Activated CD4-positive, alpha-beta memory T cell treated with anti-CD3 and anti-CD28 coated beads for 36 hours (primary cell): ENCODE results near the gene STMN3. TPM values are rescaled to one million over a fixed set of nuclear protein-coding genes. Genes with fewer than 3 reads are reported as not detected.

Source experiments
- CTCF ChIA-PET: fragments of 350-600 bp; sonication (Branson Sonifier 250); formaldehyde crosslinking; loops from one replicate; lab custom pipeline; 2021; ENCODE audit warnings: antibody characterized with exemption, inconsistent platforms; lab: Charles Lee
- POLR2A ChIA-PET: fragments of 350-600 bp; sonication (Branson Sonifier 250); formaldehyde crosslinking; loops from one replicate; lab custom pipeline; 2021; ENCODE audit warnings: antibody characterized with exemption; lab: Charles Lee
- DNase-seq: peaks from one replicate; pipeline ENCODE4 v3.0.0-alpha.2; 2020
- H3K27ac Mint-ChIP-seq: one replicate; pipeline ENCODE4 v1.8.0; 2021; ENCODE audit warnings: mixed read lengths
- H3K27me3 Mint-ChIP-seq: one replicate; pipeline ENCODE4 v1.8.0; 2021; ENCODE audit warnings: mixed read lengths
- H3K36me3 Mint-ChIP-seq: one replicate; pipeline ENCODE4 v1.8.0; 2021; ENCODE audit warnings: mixed read lengths
- H3K4me1 Mint-ChIP-seq: one replicate; pipeline ENCODE4 v1.8.0; 2021; ENCODE audit warnings: low read depth, mixed read lengths
- H3K4me3 Mint-ChIP-seq: one replicate; pipeline ENCODE4 v1.8.0; 2021; ENCODE audit warnings: mild to moderate bottlenecking, mixed read lengths
- H3K9me3 Mint-ChIP-seq: one replicate; pipeline ENCODE4 v1.8.0; 2021; ENCODE audit warnings: mixed read lengths
- intact Hi-C: fragments of 100-400 bp; cut with micrococcal nuclease; formaldehyde crosslinking; loops from one replicate; pipeline ENCODE4 v1.15.1; 2023
- total RNA-seq, 2 experiments: library from RNA; stranded (reverse); gene quantifications; one replicate each; pipeline ENCODE4 v1.2.3, GENCODE V29; 2021

Gene STMN3
- total RNA-seq, 2 experiments from 2014 or later = 17.3 to 18.0 TPM

- Mint-ChIP-seq H3K4me3 (no peak overlapping the region), H3K4me1 (peaks cover 13% of the 10 kb centered on the region), H3K27ac (no peak overlapping the region), H3K36me3 (peaks cover 13% of the 10 kb centered on the region), H3K27me3 (no peaks in the 10 kb centered on the region), H3K9me3 (no peaks in the 10 kb centered on the region)
- POLR2A ChIA-PET = no interaction called here
- intact Hi-C loops = no loop called here
- DNase-seq = no peak
- CTCF ChIA-PET = no interaction called here
These were observed 37.0 kb upstream of the STMN3 start for GRCh38 chr20:63690003-63690897.

GRCh38 chr20:63689046-63690002 is 36.1 kb upstream of the STMN3 start:
- DNase-seq = no peak
- no peak overlapping the region for H3K27ac Mint-ChIP-seq
- peaks cover 15% of the 10 kb centered on the region for H3K36me3 Mint-ChIP-seq
- ChIA-PET POLR2A (interaction anchor here (1.1 to 1.5 kb wide), 2 partner anchors 10 to 12 kb away, joined by 3 read pairs; no protein-coding TSS in a partner anchor), CTCF (no interaction called here)
- H3K4me1 Mint-ChIP-seq = peaks cover 15% of the 10 kb centered on the region
- no peaks in the 10 kb centered on the region for H3K9me3 Mint-ChIP-seq
- no peak overlapping the region for H3K4me3 Mint-ChIP-seq
- intact Hi-C loops = no loop called here
- no peaks in the 10 kb centered on the region for H3K27me3 Mint-ChIP-seq

GRCh38 chr20:63688228-63689045 is 35.2 kb upstream of the STMN3 start:
- Mint-ChIP-seq H3K4me3 (no peak overlapping the region), H3K9me3 (no peaks in the 10 kb centered on the region), H3K36me3 (peaks cover 9% of the 10 kb centered on the region), H3K27me3 (no peaks in the 10 kb centered on the region), H3K27ac (no peak overlapping the region), H3K4me1 (peaks cover 12% of the 10 kb centered on the region)
- CTCF ChIA-PET = no interaction called here
- no peak for DNase-seq
- POLR2A ChIA-PET = interaction anchor here (1.1 to 1.5 kb wide), 2 partner anchors 10 to 13 kb away, joined by 3 read pairs; no protein-coding TSS in a partner anchor
- intact Hi-C loops = no loop called here

GRCh38 chr20:63687419-63688178 is 34.4 kb upstream of the STMN3 start:
- H3K27me3 Mint-ChIP-seq = no peaks in the 10 kb centered on the region
- intact Hi-C loops = no loop called here
- POLR2A ChIA-PET = interaction anchor here (1.0 to 1.9 kb wide), 2 partner anchors 9 to 11 kb away, joined by 3 to 8 read pairs; partner anchors contain the start of gene TNFRSF6B
- H3K36me3 Mint-ChIP-seq = peaks cover 6% of the 10 kb centered on the region
- H3K27ac Mint-ChIP-seq = no peak overlapping the region
- H3K9me3 Mint-ChIP-seq = no peaks in the 10 kb centered on the region
- no peak for DNase-seq
- H3K4me3 Mint-ChIP-seq = no peak overlapping the region
- H3K4me1 Mint-ChIP-seq = peaks cover 13% of the 10 kb centered on the region
- CTCF ChIA-PET = interaction anchor here (0.7 to 1.5 kb wide), 3 partner anchors 11 to 63 kb away, joined by 3 to 5 read pairs (median 3); no protein-coding TSS in a partner anchor

GRCh38 chr20:63686492-63687321 is 33.5 kb upstream of the STMN3 start:
- no peaks in the 10 kb centered on the region for H3K27me3 Mint-ChIP-seq
- peaks cover 3% of the 10 kb centered on the region for H3K36me3 Mint-ChIP-seq
- POLR2A ChIA-PET = interaction anchor here (1.0 to 1.9 kb wide), 2 partner anchors 10 to 12 kb away, joined by 3 to 8 read pairs; partner anchors contain the start of gene TNFRSF6B
- CTCF ChIA-PET = interaction anchor here (0.6 to 1.5 kb wide), 4 partner anchors 12 to 64 kb away, joined by 3 to 5 read pairs (median 3); partner anchors contain the start of genes ARFRP1 and ZGPAT
- H3K9me3 Mint-ChIP-seq = no peaks in the 10 kb centered on the region
- H3K4me1 Mint-ChIP-seq = peaks cover 15% of the 10 kb centered on the region
- peak; percentile 81 for DNase-seq
- peak overlapping the region; percentile 69 for H3K27ac Mint-ChIP-seq
- no peak overlapping the region for H3K4me3 Mint-ChIP-seq
- intact Hi-C loops = no loop called here

GRCh38 chr20:63686094-63686491 is 32.9 kb upstream of the STMN3 start:
- intact Hi-C loops = no loop called here
- ChIA-PET CTCF (interaction anchor here (0.6 to 1.2 kb wide), 2 partner anchors 22 to 64 kb away, joined by 3 read pairs; partner anchors contain the start of genes ARFRP1 and ZGPAT), POLR2A (interaction anchor here (1.9 kb wide), 1 partner anchor 11 kb away, joined by 8 read pairs; the partner anchor contains the start of gene TNFRSF6B)
- no peak for DNase-seq
- Mint-ChIP-seq H3K27ac (peak overlapping the region; percentile 69), H3K27me3 (no peaks in the 10 kb centered on the region), H3K9me3 (no peaks in the 10 kb centered on the region), H3K36me3 (peaks cover 1% of the 10 kb centered on the region), H3K4me3 (no peak overlapping the region), H3K4me1 (peaks cover 15% of the 10 kb centered on the region)

- CTCF ChIA-PET = no interaction called here
- no peaks in the 10 kb centered on the region for H3K9me3 Mint-ChIP-seq
- POLR2A ChIA-PET = no interaction called here
- no peak overlapping the region for H3K4me3 Mint-ChIP-seq
- no peak overlapping the region for H3K27ac Mint-ChIP-seq
- peaks cover 1% of the 10 kb centered on the region for H3K36me3 Mint-ChIP-seq
- no peaks in the 10 kb centered on the region for H3K27me3 Mint-ChIP-seq
- H3K4me1 Mint-ChIP-seq = peaks cover 15% of the 10 kb centered on the region
- intact Hi-C loops = no loop called here
- no peak for DNase-seq
These were observed 32.2 kb upstream of the STMN3 start for GRCh38 chr20:63685269-63686026.

- Mint-ChIP-seq H3K4me1 (peaks cover 13% of the 10 kb centered on the region), H3K27ac (no peak overlapping the region), H3K36me3 (peaks cover 6% of the 10 kb centered on the region), H3K4me3 (no peak overlapping the region), H3K27me3 (no peaks in the 10 kb centered on the region), H3K9me3 (no peaks in the 10 kb centered on the region)
- DNase-seq = peak; percentile 47
- intact Hi-C loops = no loop called here
- ChIA-PET POLR2A (no interaction called here), CTCF (interaction anchor here (0.7 kb wide), 1 partner anchor 15 kb away, joined by 3 read pairs; no protein-coding TSS in a partner anchor)
These were observed 29.3 kb upstream of the STMN3 start for GRCh38 chr20:63682384-63683139.

- Mint-ChIP-seq H3K4me3 (no peak overlapping the region), H3K27ac (no peak overlapping the region), H3K36me3 (peaks cover 12% of the 10 kb centered on the region), H3K4me1 (peaks cover 10% of the 10 kb centered on the region), H3K27me3 (no peaks in the 10 kb centered on the region), H3K9me3 (no peaks in the 10 kb centered on the region)
- intact Hi-C loops = no loop called here
- CTCF ChIA-PET = no interaction called here
- POLR2A ChIA-PET = no interaction called here
- DNase-seq = no peak
These were observed 28.5 kb upstream of the STMN3 start for GRCh38 chr20:63681609-63682142.
